HG02852 (cell line): ENCODE results near the gene BMI1.
"Not testable (repeated sequence)": the region's sequence is repeated elsewhere in the genome, so short reads cannot be mapped to it uniquely, and the experiment has no call there.

ENCODE experiments used
- ATAC-seq: cut with Tn5 transposase; IDR thresholded peaks from one replicate; pipeline ENCODE4 v1.9.1; 2021; ENCODE audit warnings: mild to moderate bottlenecking, moderate library complexity; ENCODE audit not compliant: unreplicated experiment

The BMI1 gene

GRCh38 chr10:22320591-22321155, at the start of gene BMI1:
BMI1 (plus strand) TSS chr10:22321099; CDS start chr10:22326450, 5,351 bp downstream.
- ATAC-seq = peak; percentile 18

GRCh38 chr10:22271786-22272185, 49.1 kb upstream of the BMI1 start:
- ATAC-seq = no peak

GRCh38 chr10:22278441-22278782, 42.5 kb upstream of the BMI1 start:
- no peak for ATAC-seq

- no peak for ATAC-seq
Measured at GRCh38 chr10:22280078-22280477, 40.8 kb upstream of the BMI1 start.

GRCh38 chr10:22285130-22285529, 35.8 kb upstream of the BMI1 start:
- no peak for ATAC-seq

GRCh38 chr10:22293747-22294404, 27.0 kb upstream of the BMI1 start:
- ATAC-seq = no peak

GRCh38 chr10:22294694-22295093, 26.2 kb upstream of the BMI1 start:
- ATAC-seq = no peak

GRCh38 chr10:22301193-22301592, 19.7 kb upstream of the BMI1 start:
- no peak for ATAC-seq

- ATAC-seq = no peak
Measured at GRCh38 chr10:22303461-22303860, 17.4 kb upstream of the BMI1 start.

- no peak for ATAC-seq
Measured at GRCh38 chr10:22305721-22306120, 15.2 kb upstream of the BMI1 start.

- peak; percentile 99 for ATAC-seq
Measured at GRCh38 chr10:22308390-22308789, 12.5 kb upstream of the BMI1 start.

GRCh38 chr10:22309180-22310000, 11.5 kb upstream of the BMI1 start:
- ATAC-seq = no peak

- not testable (repeated sequence) for ATAC-seq
Measured at GRCh38 chr10:22310012-22310411, 10.9 kb upstream of the BMI1 start.

- no peak for ATAC-seq
Measured at GRCh38 chr10:22310928-22311327, 10.0 kb upstream of the BMI1 start.

- no peak for ATAC-seq
Measured at GRCh38 chr10:22314852-22315251, 6.0 kb upstream of the BMI1 start.

- ATAC-seq = peak; percentile 25
Measured at GRCh38 chr10:22315455-22316285, 5.2 kb upstream of the BMI1 start.

- peak; percentile 63 for ATAC-seq
Measured at GRCh38 chr10:22316286-22317075, 4.4 kb upstream of the BMI1 start, which contains the start of gene COMMD3. COMMD3 (plus strand) TSS chr10:22316388; CDS start chr10:22316418, 30 bp downstream.

- ATAC-seq = peak; percentile 26
Measured at GRCh38 chr10:22317076-22317370, 3.9 kb upstream of the BMI1 start.

- ATAC-seq = no peak
Measured at GRCh38 chr10:22317771-22318565, 2.9 kb upstream of the BMI1 start.

- ATAC-seq = no peak
Measured at GRCh38 chr10:22318772-22319171, 2.1 kb upstream of the BMI1 start.
